Muscle layer of colon (tissue), 2 donors: ENCODE data around the gene SHROOM2.

Experiments used
- H3K27ac ChIP-seq: one replicate; pipeline ENCODE4 v1.7.0; 2013; ENCODE audit warnings: low read depth, mild to moderate bottlenecking, low read length, moderate library complexity
- H3K27me3 ChIP-seq, 2 donors: one replicate each; pipeline ENCODE4 v1.7.0; 2013; ENCODE audit warnings: low read length in 2 of 2, mild to moderate bottlenecking in 2 of 2; ENCODE audit not compliant: insufficient read depth in 2 of 2, control insufficient read depth in 1 of 2
- H3K36me3 ChIP-seq: one replicate; pipeline ENCODE4 v1.7.0; 2013; ENCODE audit warnings: mild to moderate bottlenecking, low read length; ENCODE audit not compliant: insufficient read depth
- H3K4me1 ChIP-seq: one replicate; pipeline ENCODE4 v1.7.0; 2013; ENCODE audit warnings: mild to moderate bottlenecking, low read length; ENCODE audit not compliant: insufficient read depth
- H3K4me3 ChIP-seq, 2 donors: one replicate each; pipeline ENCODE4 v1.7.0; 2013; ENCODE audit warnings: low read length in 2 of 2, low read depth in 1 of 2, mild to moderate bottlenecking in 1 of 2, moderate library complexity in 1 of 2
- H3K9ac ChIP-seq: one replicate; pipeline ENCODE4 v1.7.0; 2013; ENCODE audit warnings: low read length
- H3K9me3 ChIP-seq: one replicate; pipeline ENCODE4 v1.7.0; 2013; ENCODE audit warnings: mild to moderate bottlenecking, low read length
- donor health status: abdominal sarcoma.
- donor health status: Adenocarcinoma of cecum.

SHROOM2 gene

DNA sequence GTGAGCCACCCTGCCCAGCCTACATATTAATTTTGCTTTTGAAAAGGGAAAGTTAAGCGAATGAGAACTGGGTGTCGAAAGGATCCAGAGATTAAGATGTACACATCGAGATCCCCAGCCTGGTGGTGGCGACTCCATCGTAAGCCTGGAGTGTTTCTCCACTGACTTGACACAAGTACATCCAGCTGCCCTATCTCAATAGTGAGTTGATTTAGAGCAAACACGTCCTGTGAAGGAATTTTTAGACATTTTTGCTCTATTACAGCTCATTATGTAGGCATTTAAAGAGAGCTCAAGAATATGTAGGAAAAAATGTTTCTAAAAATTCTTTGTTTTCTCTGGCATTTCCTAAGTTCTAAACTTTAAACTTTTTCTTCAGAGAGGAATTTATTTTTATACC is 169.3 kb downstream of the SHROOM2 start:
- Histone ChIP-seq H3K9ac (no peak overlapping the region), H3K27ac (no peak overlapping the region), H3K4me1 (no peaks in the 10 kb centered on the region), H3K27me3 (no peaks in the 10 kb centered on the region), H3K36me3 (no peaks in the 10 kb centered on the region), H3K9me3 (no peaks in the 10 kb centered on the region), H3K4me3 (no peak overlapping the region)

DNA sequence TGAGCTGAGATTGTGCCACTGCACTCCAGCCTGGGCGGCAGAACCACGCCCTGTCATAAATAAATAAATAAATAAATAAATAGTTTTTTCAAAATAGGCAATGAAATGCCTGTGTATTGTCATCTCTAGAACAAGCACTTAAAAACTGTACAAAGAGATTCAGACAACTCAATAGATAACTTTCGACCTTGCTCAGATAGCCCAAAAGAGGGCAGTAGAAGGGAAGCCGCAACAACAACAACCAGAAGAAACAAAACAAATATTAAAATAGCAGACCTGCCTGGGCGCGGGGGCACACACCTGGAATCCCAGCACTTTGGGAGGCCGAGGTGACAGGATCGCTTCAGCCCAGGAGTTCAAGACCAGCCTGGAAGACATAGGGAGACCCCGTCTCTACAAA is 171.5 kb downstream of the SHROOM2 start:
- Histone ChIP-seq H3K9ac (no peak overlapping the region), H3K27ac (no peak overlapping the region), H3K4me3 (no peak overlapping the region), H3K4me1 (no peaks in the 10 kb centered on the region), H3K27me3 (peaks cover 0 to 7% of the 10 kb centered on the region in 2 donors), H3K36me3 (no peaks in the 10 kb centered on the region), H3K9me3 (no peaks in the 10 kb centered on the region)

GRCh38 chrX:9958183-9958582 is 172.0 kb downstream of the SHROOM2 start:
- H3K27me3 ChIP-seq: peaks cover 0 to 7% of the 10 kb centered on the region in 2 donors
- no peak overlapping the region for H3K27ac ChIP-seq
- no peaks in the 10 kb centered on the region for H3K9me3 ChIP-seq
- no peak overlapping the region for H3K9ac ChIP-seq
- H3K4me3 ChIP-seq: no peak overlapping the region
- H3K36me3 ChIP-seq: no peaks in the 10 kb centered on the region
- H3K4me1 ChIP-seq: no peaks in the 10 kb centered on the region

- H3K4me1 ChIP-seq: no peaks in the 10 kb centered on the region
- no peaks in the 10 kb centered on the region for H3K36me3 ChIP-seq
- no peaks in the 10 kb centered on the region for H3K9me3 ChIP-seq
- no peak overlapping the region for H3K27ac ChIP-seq
- H3K9ac ChIP-seq: no peak overlapping the region
- peaks cover 0 to 7% of the 10 kb centered on the region in 2 donors for H3K27me3 ChIP-seq
- H3K4me3 ChIP-seq: no peak overlapping the region
Measured at GRCh38 chrX:9961750-9962149, 175.5 kb downstream of the SHROOM2 start.

GRCh38 chrX:9966775-9967408 is 180.7 kb downstream of the SHROOM2 start, which contains the start of gene CLDN34:
Gene CLDN34 (plus strand): TSS chrX:9967358. CDS start chrX:9967358, 0 bp downstream.
- Histone ChIP-seq H3K27ac (no peak within 1 kb of the TSS), H3K4me3 (no peak within 1 kb of the TSS), H3K9me3 (no peaks in the 10 kb centered on the region), H3K27me3 (no peaks in the 10 kb centered on the region), H3K36me3 (no peaks in the 10 kb centered on the region), H3K9ac (no peak within 1 kb of the TSS), H3K4me1 (no peaks in the 10 kb centered on the region)

- Histone ChIP-seq H3K36me3 (no peaks in the 10 kb centered on the region), H3K9me3 (peaks cover 7% of the 10 kb centered on the region), H3K27me3 (no peaks in the 10 kb centered on the region), H3K27ac (no peak overlapping the region), H3K9ac (no peak overlapping the region), H3K4me1 (no peaks in the 10 kb centered on the region), H3K4me3 (no peak overlapping the region)
Measured at GRCh38 chrX:9977635-9978034, 191.4 kb downstream of the SHROOM2 start.

DNA sequence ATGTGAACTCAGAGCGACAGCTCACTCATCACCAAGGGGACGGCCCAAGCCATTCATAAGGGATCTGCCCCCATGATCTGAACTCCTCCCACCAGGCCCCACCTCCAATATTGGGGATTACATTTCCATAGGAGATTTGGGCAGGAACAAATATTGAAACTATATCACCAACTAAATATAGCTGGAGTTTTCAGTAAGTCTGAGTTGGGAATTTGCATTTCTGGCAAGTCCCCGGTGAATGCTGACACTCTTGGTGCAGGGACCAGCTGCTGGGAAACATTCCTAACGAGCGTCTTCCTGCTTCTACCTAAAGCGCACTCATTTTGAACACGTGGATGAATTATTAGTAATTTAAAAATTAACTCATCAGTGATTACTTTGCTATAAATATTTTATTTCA is 194.2 kb downstream of the SHROOM2 start:
- Histone ChIP-seq H3K9ac (no peak overlapping the region), H3K4me1 (no peaks in the 10 kb centered on the region), H3K27ac (no peak overlapping the region), H3K9me3 (no peaks in the 10 kb centered on the region), H3K27me3 (peaks cover 0 to 5% of the 10 kb centered on the region in 2 donors), H3K36me3 (no peaks in the 10 kb centered on the region), H3K4me3 (no peak overlapping the region)

GRCh38 chrX:9980927-9981326 is 194.7 kb downstream of the SHROOM2 start:
- Histone ChIP-seq H3K9ac (no peak overlapping the region), H3K4me3 (no peak overlapping the region), H3K4me1 (no peaks in the 10 kb centered on the region), H3K9me3 (no peaks in the 10 kb centered on the region), H3K36me3 (no peaks in the 10 kb centered on the region), H3K27me3 (peaks cover 0 to 5% of the 10 kb centered on the region in 2 donors), H3K27ac (no peak overlapping the region)

DNA sequence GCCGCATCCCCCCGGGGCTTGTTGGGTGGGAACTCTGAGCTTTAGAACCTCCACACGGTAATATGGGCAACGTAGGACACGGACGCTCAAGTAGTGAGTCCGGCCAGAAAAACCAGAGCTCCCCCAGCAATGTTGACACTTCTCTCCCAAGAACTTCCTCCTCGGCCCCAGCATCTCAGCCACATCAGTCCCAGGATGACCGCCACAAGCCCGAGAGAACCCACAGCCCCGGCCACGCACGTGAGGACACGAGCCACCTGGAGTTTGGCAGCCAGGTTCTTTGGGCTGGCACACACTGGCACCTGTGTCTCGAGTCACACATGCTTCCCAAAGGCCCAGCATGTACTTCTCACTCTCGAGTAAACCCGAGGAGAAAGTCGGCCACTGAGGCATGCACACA is 197.2 kb downstream of the SHROOM2 start:
- Histone ChIP-seq H3K36me3 (no peaks in the 10 kb centered on the region), H3K9ac (no peak overlapping the region), H3K9me3 (no peaks in the 10 kb centered on the region), H3K4me3 (no peak overlapping the region), H3K4me1 (no peaks in the 10 kb centered on the region), H3K27ac (no peak overlapping the region), H3K27me3 (peaks cover 0 to 5% of the 10 kb centered on the region in 2 donors)

GRCh38 chrX:9983846-9984245 is 197.6 kb downstream of the SHROOM2 start:
- H3K4me3 ChIP-seq: no peak overlapping the region
- no peaks in the 10 kb centered on the region for H3K4me1 ChIP-seq
- H3K27ac ChIP-seq: no peak overlapping the region
- H3K9ac ChIP-seq: no peak overlapping the region
- H3K36me3 ChIP-seq: no peaks in the 10 kb centered on the region
- peaks cover 0 to 5% of the 10 kb centered on the region in 2 donors for H3K27me3 ChIP-seq
- H3K9me3 ChIP-seq: no peaks in the 10 kb centered on the region

GRCh38 chrX:9988762-9989161 is 202.5 kb downstream of the SHROOM2 start:
- Histone ChIP-seq H3K27ac (no peak overlapping the region), H3K4me1 (no peaks in the 10 kb centered on the region), H3K9ac (no peak overlapping the region), H3K4me3 (no peak overlapping the region), H3K27me3 (no peaks in the 10 kb centered on the region), H3K36me3 (no peaks in the 10 kb centered on the region), H3K9me3 (no peaks in the 10 kb centered on the region)

DNA sequence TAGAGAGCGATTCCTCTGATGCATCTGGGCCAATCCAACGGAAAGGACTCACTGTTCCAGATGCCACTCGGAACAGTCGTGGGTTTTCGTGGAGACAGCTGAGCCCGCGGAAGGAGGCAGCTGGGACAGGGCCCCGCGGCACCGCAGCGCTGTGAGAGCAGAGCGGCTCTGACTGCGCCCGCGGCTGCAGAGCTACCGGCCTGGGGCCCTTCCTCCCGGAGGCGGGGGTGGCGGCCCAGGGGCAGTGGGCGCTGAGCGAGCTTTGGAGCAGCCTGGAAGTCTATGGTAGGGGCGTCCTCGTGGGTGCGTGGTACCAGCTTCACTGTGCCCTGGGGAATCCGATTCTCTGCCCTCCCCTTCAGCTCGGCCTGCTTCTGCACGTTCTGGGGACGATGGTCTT is 205.8 kb downstream of the SHROOM2 start:
- no peak overlapping the region for H3K4me3 ChIP-seq
- no peaks in the 10 kb centered on the region for H3K9me3 ChIP-seq
- no peaks in the 10 kb centered on the region for H3K36me3 ChIP-seq
- no peak overlapping the region for H3K27ac ChIP-seq
- no peak overlapping the region for H3K9ac ChIP-seq
- H3K27me3 ChIP-seq: no peaks in the 10 kb centered on the region
- no peaks in the 10 kb centered on the region for H3K4me1 ChIP-seq
